DOHH2 (cell line): Measurements from ENCODE around the gene ARID1B.

Experiments
- CTCF ChIP-seq: fragments of 200-600 bp; sonication (generic); IDR thresholded peaks from one replicate; pipeline ENCODE4 v1.5.1; 2014; ENCODE audit warnings: antibody characterized with exemption, mild to moderate bottlenecking, low read depth, low read length; ENCODE audit not compliant: poor library complexity, severe bottlenecking
- EZH2phosphoT487 ChIP-seq: fragments of 200-600 bp; sonication (generic); IDR thresholded peaks from 2 replicates; pipeline ENCODE4 v1.6.1; 2017; ENCODE audit warnings: borderline replicate concordance, mild to moderate bottlenecking, antibody characterized with exemption, low read length, moderate library complexity, mixed read lengths

DNA sequence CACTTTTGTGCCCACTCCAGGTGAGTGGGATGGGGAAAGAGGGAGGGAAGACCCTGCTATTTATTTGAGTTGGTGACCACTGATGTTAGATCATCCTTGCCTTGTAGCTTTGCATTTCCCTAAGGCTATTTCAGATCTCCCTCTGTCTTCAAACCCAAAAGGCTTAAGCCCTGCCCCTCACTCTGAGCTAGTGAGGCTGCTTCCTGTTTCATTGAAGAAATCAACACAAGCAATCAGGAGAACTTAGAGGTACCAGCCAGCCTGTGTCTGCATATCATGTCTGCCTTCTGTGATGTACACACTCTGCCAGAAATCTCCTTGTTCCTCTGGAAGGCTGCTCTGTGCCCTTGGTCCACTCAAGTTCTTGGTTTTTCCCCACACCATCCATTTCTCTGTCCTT is 135.3 kb downstream of the ARID1B start:
- TF ChIP-seq CTCF: no peak
- TF ChIP-seq EZH2phosphoT487: no peak
